ENCODE data around the gene HAUS6.
"Not testable (repeated sequence)": the region's sequence is repeated elsewhere in the genome, so short reads cannot be mapped to it uniquely, and the experiment has no call there.

Gene HAUS6

GRCh38 chr9:19030899-19031298 is 71.8 kb downstream of the HAUS6 start:
- DNase-seq: no peak

- DNase-seq: peak; percentile 3 to 7
Measured at GRCh38 chr9:19028835-19029451, 73.8 kb downstream of the HAUS6 start.

- DNase-seq: no peak
Measured at GRCh38 chr9:19027825-19028224, 74.9 kb downstream of the HAUS6 start.

- no peak for DNase-seq
Measured at GRCh38 chr9:19026375-19026774, 76.3 kb downstream of the HAUS6 start.

- no peak for DNase-seq
Measured at GRCh38 chr9:19023078-19023477, 79.6 kb downstream of the HAUS6 start.

GRCh38 chr9:19022206-19022605 is 80.5 kb downstream of the HAUS6 start:
- no peak for DNase-seq

- not testable (repeated sequence) for DNase-seq
Measured at GRCh38 chr9:19021649-19022048, 81.1 kb downstream of the HAUS6 start.

- no peak for DNase-seq
Measured at GRCh38 chr9:19020886-19021455, 81.7 kb downstream of the HAUS6 start.

- DNase-seq: no peak
Measured at GRCh38 chr9:19018201-19018600, 84.5 kb downstream of the HAUS6 start.

- DNase-seq: no peak
Measured at GRCh38 chr9:19009391-19009965, 93.2 kb downstream of the HAUS6 start.

Data from NCI-H187 (cell line).